ENCODE results near the gene DNAAF5.
A peak's percentile ranks its signal among the peaks of the same experiment; 100 is the strongest.

Gene DNAAF5

GRCh38 chr7:771234-772004, 44.9 kb downstream of the DNAAF5 start:
- FAIRE-seq (no peak), DNase-seq (ENCODE audit: insufficient read length, low spot score) (no peak)
- no peak for TF ChIP-seq POLR2AphosphoS5 (IDR thresholded peaks at IDR 0.05; ENCODE audit: low read depth, low read length)
- TF ChIP-seq TAF1 (IDR thresholded peaks at IDR 0.05; ENCODE audit: low read depth, low read length) = no peak
- no peak for TF ChIP-seq POLR2A (IDR thresholded peaks at IDR 0.05; ENCODE audit: low read depth, low read length)

- DNase-seq (ENCODE audit: insufficient read length, low spot score) (no peak), FAIRE-seq (no peak)
- no peak for TF ChIP-seq POLR2A (IDR thresholded peaks at IDR 0.05; ENCODE audit: low read depth, low read length)
- no peak for TF ChIP-seq SPI1 (IDR thresholded peaks at IDR 0.05; ENCODE audit: low read depth, low read length)
- no peak for TF ChIP-seq POU2F2 (IDR thresholded peaks at IDR 0.05; ENCODE audit: low read depth, low read length)
- TF ChIP-seq POLR2AphosphoS5 (IDR thresholded peaks at IDR 0.05; ENCODE audit: low read depth, low read length) = no peak
- TF ChIP-seq TAF1 (IDR thresholded peaks at IDR 0.05; ENCODE audit: low read depth, low read length) = no peak
- no peak for TF ChIP-seq PAX5 (IDR thresholded peaks at IDR 0.05; ENCODE audit: insufficient read depth, low read length, severe bottlenecking)
Measured at GRCh38 chr7:772005-772294, 45.5 kb downstream of the DNAAF5 start.

GRCh38 chr7:772392-772791, 45.9 kb downstream of the DNAAF5 start:
- DNase-seq (ENCODE audit: insufficient read length, low spot score) = no peak
- no peak for TF ChIP-seq PAX5 (IDR thresholded peaks at IDR 0.05; ENCODE audit: insufficient read depth, low read length, severe bottlenecking)
- TF ChIP-seq POLR2A (IDR thresholded peaks at IDR 0.05; ENCODE audit: low read depth, low read length) = no peak
- no peak for TF ChIP-seq SPI1 (IDR thresholded peaks at IDR 0.05; ENCODE audit: low read depth, low read length)
- TF ChIP-seq TAF1 (IDR thresholded peaks at IDR 0.05; ENCODE audit: low read depth, low read length) = no peak
- TF ChIP-seq POLR2AphosphoS5 (IDR thresholded peaks at IDR 0.05; ENCODE audit: low read depth, low read length) = no peak
- no peak for TF ChIP-seq POU2F2 (IDR thresholded peaks at IDR 0.05; ENCODE audit: low read depth, low read length)
- FAIRE-seq = no peak

- FAIRE-seq (no peak), DNase-seq (ENCODE audit: insufficient read length, low spot score) (no peak)
- TF ChIP-seq POLR2A (IDR thresholded peaks at IDR 0.05; ENCODE audit: low read depth, low read length) = no peak
- no peak for TF ChIP-seq TAF1 (IDR thresholded peaks at IDR 0.05; ENCODE audit: low read depth, low read length)
Measured at GRCh38 chr7:772861-773621, 46.5 kb downstream of the DNAAF5 start.

GRCh38 chr7:773622-773915, 47.1 kb downstream of the DNAAF5 start:
- TF ChIP-seq PAX5 (IDR thresholded peaks at IDR 0.05; ENCODE audit: insufficient read depth, low read length, severe bottlenecking) (no peak), POLR2AphosphoS5 (IDR thresholded peaks at IDR 0.05; ENCODE audit: low read depth, low read length) (no peak), POLR2A (IDR thresholded peaks at IDR 0.05; ENCODE audit: low read depth, low read length) (no peak), POU2F2 (IDR thresholded peaks at IDR 0.05; ENCODE audit: low read depth, low read length) (no peak), TAF1 (IDR thresholded peaks at IDR 0.05; ENCODE audit: low read depth, low read length) (no peak), SPI1 (IDR thresholded peaks at IDR 0.05; ENCODE audit: low read depth, low read length) (no peak)
- DNase-seq (ENCODE audit: insufficient read length, low spot score) = no peak
- FAIRE-seq = no peak

- TF ChIP-seq POU2F2 (IDR thresholded peaks at IDR 0.05; ENCODE audit: low read depth, low read length) (no peak), POLR2AphosphoS5 (IDR thresholded peaks at IDR 0.05; ENCODE audit: low read depth, low read length) (no peak), PAX5 (IDR thresholded peaks at IDR 0.05; ENCODE audit: insufficient read depth, low read length, severe bottlenecking) (no peak), SPI1 (IDR thresholded peaks at IDR 0.05; ENCODE audit: low read depth, low read length) (no peak), TAF1 (IDR thresholded peaks at IDR 0.05; ENCODE audit: low read depth, low read length) (no peak), POLR2A (IDR thresholded peaks at IDR 0.05; ENCODE audit: low read depth, low read length) (no peak)
- peak; percentile 81 for DNase-seq (ENCODE audit: insufficient read length, low spot score)
- peak; percentile 68 for FAIRE-seq
Measured at GRCh38 chr7:774161-775109, 47.9 kb downstream of the DNAAF5 start.

GRCh38 chr7:776381-776780, 49.9 kb downstream of the DNAAF5 start:
- FAIRE-seq (no peak), DNase-seq (ENCODE audit: insufficient read length, low spot score) (no peak)
- TF ChIP-seq TAF1 (IDR thresholded peaks at IDR 0.05; ENCODE audit: low read depth, low read length) (no peak), POLR2A (IDR thresholded peaks at IDR 0.05; ENCODE audit: low read depth, low read length) (no peak), POU2F2 (IDR thresholded peaks at IDR 0.05; ENCODE audit: low read depth, low read length) (no peak), POLR2AphosphoS5 (IDR thresholded peaks at IDR 0.05; ENCODE audit: low read depth, low read length) (no peak), PAX5 (IDR thresholded peaks at IDR 0.05; ENCODE audit: insufficient read depth, low read length, severe bottlenecking) (no peak), SPI1 (IDR thresholded peaks at IDR 0.05; ENCODE audit: low read depth, low read length) (no peak)

- no peak for FAIRE-seq
- TF ChIP-seq POU2F2 (IDR thresholded peaks at IDR 0.05; ENCODE audit: low read depth, low read length) = no peak
- TF ChIP-seq POLR2AphosphoS5 (IDR thresholded peaks at IDR 0.05; ENCODE audit: low read depth, low read length) = no peak
- no peak for DNase-seq (ENCODE audit: insufficient read length, low spot score)
Measured at GRCh38 chr7:776992-777727, 50.7 kb downstream of the DNAAF5 start.

- DNase-seq (ENCODE audit: insufficient read length, low spot score) (no peak), FAIRE-seq (no peak)
- no peak for TF ChIP-seq POLR2A (IDR thresholded peaks at IDR 0.05; ENCODE audit: low read depth, low read length)
- no peak for TF ChIP-seq SPI1 (IDR thresholded peaks at IDR 0.05; ENCODE audit: low read depth, low read length)
- no peak for TF ChIP-seq POLR2AphosphoS5 (IDR thresholded peaks at IDR 0.05; ENCODE audit: low read depth, low read length)
- TF ChIP-seq TAF1 (IDR thresholded peaks at IDR 0.05; ENCODE audit: low read depth, low read length) = no peak
- no peak for TF ChIP-seq PAX5 (IDR thresholded peaks at IDR 0.05; ENCODE audit: insufficient read depth, low read length, severe bottlenecking)
- TF ChIP-seq POU2F2 (IDR thresholded peaks at IDR 0.05; ENCODE audit: low read depth, low read length) = no peak
Measured at GRCh38 chr7:777728-778078, 51.2 kb downstream of the DNAAF5 start.
